ENCODE data around the gene AATF.
A peak's percentile ranks its signal among the peaks of the same experiment; 100 is the strongest.
"Not testable (repeated sequence)": the region's sequence is repeated elsewhere in the genome, so short reads cannot be mapped to it uniquely, and the experiment has no call there.

The AATF gene

GRCh38 chr17:37047631-37048104, 98.9 kb downstream of the AATF start:
- peak; percentile 68 for DNase-seq (ENCODE audit: low read depth, low spot score)

- no peak for DNase-seq (ENCODE audit: low read depth, low spot score)
Observed at GRCh38 chr17:37048811-37049210, 100.1 kb downstream of the AATF start.

- DNase-seq (ENCODE audit: low read depth, low spot score): no peak
Observed at GRCh38 chr17:37050920-37051319, 102.2 kb downstream of the AATF start.

GRCh38 chr17:37051381-37051780, 102.6 kb downstream of the AATF start:
- no peak for DNase-seq (ENCODE audit: low read depth, low spot score)

GRCh38 chr17:37051833-37052232, 103.1 kb downstream of the AATF start:
- DNase-seq (ENCODE audit: low read depth, low spot score): no peak

GRCh38 chr17:37052450-37052849, 103.7 kb downstream of the AATF start:
- DNase-seq (ENCODE audit: low read depth, low spot score): no peak

- DNase-seq (ENCODE audit: low read depth, low spot score): no peak
Observed at GRCh38 chr17:37054894-37055293, 106.1 kb downstream of the AATF start.

GRCh38 chr17:37056622-37057021, 107.9 kb downstream of the AATF start:
- DNase-seq (ENCODE audit: low read depth, low spot score): no peak

GRCh38 chr17:37059493-37059892, 110.7 kb downstream of the AATF start:
- no peak for DNase-seq (ENCODE audit: low read depth, low spot score)

- DNase-seq (ENCODE audit: low read depth, low spot score): no peak
Observed at GRCh38 chr17:37060094-37060493, 111.3 kb downstream of the AATF start.

- no peak for DNase-seq (ENCODE audit: low read depth, low spot score)
Observed at GRCh38 chr17:37060928-37061327, 112.2 kb downstream of the AATF start.

GRCh38 chr17:37062021-37062420, 113.3 kb downstream of the AATF start:
- DNase-seq (ENCODE audit: low read depth, low spot score): no peak

- no peak for DNase-seq (ENCODE audit: low read depth, low spot score)
Observed at GRCh38 chr17:37064206-37064605, 115.5 kb downstream of the AATF start.

GRCh38 chr17:37064956-37065355, 116.2 kb downstream of the AATF start:
- DNase-seq (ENCODE audit: low read depth, low spot score): no peak

- no peak for DNase-seq (ENCODE audit: low read depth, low spot score)
Observed at GRCh38 chr17:37065486-37066321, 117.0 kb downstream of the AATF start.

GRCh38 chr17:37066322-37067255, 117.8 kb downstream of the AATF start:
- DNase-seq (ENCODE audit: low read depth, low spot score): no peak

GRCh38 chr17:37067555-37068111, 118.9 kb downstream of the AATF start:
- DNase-seq (ENCODE audit: low read depth, low spot score): no peak

- DNase-seq (ENCODE audit: low read depth, low spot score): no peak
Observed at GRCh38 chr17:37068266-37068665, 119.5 kb downstream of the AATF start.

GRCh38 chr17:37069087-37069486, 120.3 kb downstream of the AATF start:
- no peak for DNase-seq (ENCODE audit: low read depth, low spot score)

- DNase-seq (ENCODE audit: low read depth, low spot score): not testable (repeated sequence)
Observed at GRCh38 chr17:37073464-37073863, 124.7 kb downstream of the AATF start.

GRCh38 chr17:37079065-37079708, 130.4 kb downstream of the AATF start:
- DNase-seq (ENCODE audit: low read depth, low spot score): no peak

- no peak for DNase-seq (ENCODE audit: low read depth, low spot score)
Observed at GRCh38 chr17:37079735-37080134, 131.0 kb downstream of the AATF start.
